GM10248 (cell line): ENCODE measurements around the gene HIC1.

Experiments
- CTCF ChIA-PET: fragments of 300-600 bp; sonication (Branson Sonifier 250); formaldehyde crosslinking; extraction: SDS; loops from one replicate; lab custom pipeline; 2021; ENCODE audit warnings: antibody characterized with exemption; lab: Yijun Ruan, JAX
- POLR2A ChIA-PET: fragments of 350-650 bp; sonication (Branson Sonifier 250); formaldehyde crosslinking; extraction: SDS; loops from one replicate; lab custom pipeline; 2020; ENCODE audit warnings: antibody characterized with exemption; lab: Yijun Ruan, JAX
- DNase-seq: peaks from one replicate; pipeline ENCODE4 v3.0.0; 2012; ENCODE audit errors: extremely low spot score
- CTCF ChIP-seq: IDR thresholded peaks from 2 replicates; pipeline ENCODE4 v1.5.1; 2012; ENCODE audit warnings: mild to moderate bottlenecking, low read depth; ENCODE audit errors: extremely low read depth, missing control alignments, control extremely low read depth

The HIC1 gene

GRCh38 chr17:2063261-2064146 is 8.6 kb downstream of the HIC1 start:
- DNase-seq, result no peak
- CTCF ChIA-PET, result interaction anchor here (0.9 to 10.3 kb wide), 19 partner anchors 9 to 289 kb away, joined by 3 to 107 read pairs (median 4); partner anchors contain the start of gene HIC1
- no peak for TF ChIP-seq CTCF
- POLR2A ChIA-PET, result interaction anchor here (1.2 to 2.5 kb wide), 4 partner anchors 8 to 201 kb away, joined by 4 to 10 read pairs (median 7); partner anchors contain the start of gene HIC1

GRCh38 chr17:2064147-2064489 is 9.2 kb downstream of the HIC1 start:
- ChIA-PET CTCF (interaction anchor here (0.9 to 10.3 kb wide), 21 partner anchors 9 to 289 kb away, joined by 3 to 107 read pairs (median 4); partner anchors contain the start of gene HIC1), POLR2A (interaction anchor here (1.2 to 2.5 kb wide), 4 partner anchors 9 to 201 kb away, joined by 4 to 10 read pairs (median 7); partner anchors contain the start of gene HIC1)
- TF ChIP-seq CTCF, result no peak
- no peak for DNase-seq

DNA sequence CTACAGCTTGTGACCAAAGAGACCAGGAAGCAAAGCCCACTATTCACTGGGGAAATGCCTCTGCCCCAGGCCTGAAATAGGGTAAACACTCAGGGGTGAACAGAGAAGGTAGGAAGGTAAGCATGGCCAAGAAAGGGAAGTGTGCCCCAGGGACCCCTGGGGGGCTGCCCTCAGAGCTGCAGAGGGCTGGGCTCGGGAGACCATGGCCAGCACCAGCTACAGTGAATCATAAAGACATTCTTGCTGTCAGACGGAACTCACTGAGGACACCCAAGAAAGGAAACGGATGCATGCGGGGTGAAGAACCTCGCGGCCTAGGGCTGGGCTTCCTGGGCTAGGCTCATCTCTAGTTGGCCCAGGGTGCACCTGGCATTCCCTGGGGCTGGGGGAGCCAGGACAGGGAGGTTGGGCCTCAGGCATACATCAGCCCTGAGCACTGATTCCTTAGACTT is 9.6 kb downstream of the HIC1 start:
- POLR2A ChIA-PET, result interaction anchor here (0.5 to 2.5 kb wide), 6 partner anchors 9 to 200 kb away, joined by 4 to 10 read pairs (median 6); partner anchors contain the start of gene HIC1
- TF ChIP-seq CTCF, result no peak
- CTCF ChIA-PET, result interaction anchor here (0.9 to 10.3 kb wide), 25 partner anchors 8 to 288 kb away, joined by 3 to 107 read pairs (median 3); partner anchors contain the start of gene HIC1
- DNase-seq, result no peak

- DNase-seq, result peak; percentile 78
- CTCF ChIA-PET, result interaction anchor here (0.7 to 10.3 kb wide), 23 partner anchors 9 to 288 kb away, joined by 3 to 107 read pairs (median 3); partner anchors contain the start of gene HIC1
- peak; percentile 70 for TF ChIP-seq CTCF
- POLR2A ChIA-PET, result interaction anchor here (0.5 to 2.5 kb wide), 5 partner anchors 10 to 200 kb away, joined by 4 to 10 read pairs (median 6); partner anchors contain the start of gene HIC1
Measured at GRCh38 chr17:2064980-2065785, 10.3 kb downstream of the HIC1 start.

GRCh38 chr17:2065949-2066400 is 11.1 kb downstream of the HIC1 start:
- POLR2A ChIA-PET, result no interaction called here
- no peak for TF ChIP-seq CTCF
- CTCF ChIA-PET, result interaction anchor here (0.7 to 10.3 kb wide), 13 partner anchors 8 to 287 kb away, joined by 3 to 107 read pairs (median 5); no protein-coding TSS in a partner anchor
- no peak for DNase-seq

GRCh38 chr17:2067048-2067561 is 12.2 kb downstream of the HIC1 start:
- POLR2A ChIA-PET, result interaction anchor here (0.9 kb wide), 1 partner anchor 23 kb away, joined by 3 read pairs; no protein-coding TSS in a partner anchor
- DNase-seq, result no peak

More at GRCh38 chr17:2067048-2067561, 12.2 kb downstream of the HIC1 start:
- CTCF ChIA-PET, result interaction anchor here (1.1 to 10.3 kb wide), 6 partner anchors 9 to 178 kb away, joined by 3 to 107 read pairs (median 6); no protein-coding TSS in a partner anchor
- no peak for TF ChIP-seq CTCF
